Gastrocnemius medialis (tissue), 4 donors: Measurements from ENCODE around the gene ATXN2L. TPM values are rescaled to one million over a fixed set of nuclear protein-coding genes. Genes with fewer than 3 reads are reported as not detected.
A peak's percentile ranks its signal among the peaks of the same experiment; 100 is the strongest.

Experiments
- ATAC-seq, 2 donors: fragments of 150-250 bp; one replicate each; pipeline ENCODE4 v1.9.1; 2016
- DNase-seq, 2 donors: peaks; one replicate each; pipeline ENCODE4 v3.0.0-alpha.2; 2019
- H3K27ac ChIP-seq, 4 donors: fragments of 200-600 bp; sonication (generic); 1 replicate in 1 of 4; 2 replicates in 3 of 4; pipeline ENCODE4 v1.5.1; 2016 to 2018; ENCODE audit warnings: mild to moderate bottlenecking in 2 of 4, moderate library complexity in 1 of 4
- H3K27me3 ChIP-seq, 3 donors: fragments of 200-600 bp; sonication (generic) in 2 of 3; 1 replicate in 1 of 3; 2 replicates in 2 of 3; pipeline versions ENCODE4 v1.5.1 to v1.6.0; 2016 to 2019; ENCODE audit warnings: mild to moderate bottlenecking in 1 of 3, moderate library complexity in 1 of 3
- H3K36me3 ChIP-seq, 2 donors: fragments of 200-600 bp; sonication (generic) in 1 of 2; one replicate each; pipeline ENCODE4 v1.5.1; 2017 to 2018
- H3K4me1 ChIP-seq, 2 donors: fragments of 200-600 bp; sonication (generic) in 1 of 2; one replicate each; pipeline ENCODE4 v1.5.1; 2016 to 2017; ENCODE audit warnings: mild to moderate bottlenecking in 2 of 2
- H3K4me3 ChIP-seq, 4 donors: fragments of 200-600 bp; sonication (generic) in 3 of 4; 1 replicate in 1 of 4; 2 replicates in 3 of 4; pipeline ENCODE4 v1.5.1; 2016 to 2019; ENCODE audit warnings: mild to moderate bottlenecking in 2 of 4
- H3K9me3 ChIP-seq, 3 donors: fragments of 200-600 bp; sonication (generic) in 2 of 3; 1 replicate in 1 of 3; 2 replicates in 2 of 3; pipeline ENCODE4 v1.5.1; 2016 to 2019
- CTCF ChIP-seq, 5 experiments: fragments of 450-650 bp in 3 of 5; fragments of 200-600 bp in 2 of 5; sonication (generic) in 2 of 5; IDR thresholded peaks in 4 of 5; conservative IDR thresholded peaks in 1 of 5; 1 replicate in 4 of 5; 2 replicates in 1 of 5; pipeline ENCODE4 v1.5.1; 2016 to 2019; ENCODE audit warnings: antibody characterized with exemption in 5 of 5, mild to moderate bottlenecking in 3 of 5, moderate library complexity in 3 of 5
- POLR2A ChIP-seq, 2 donors: fragments of 450-650 bp; IDR thresholded peaks; one replicate each; pipeline ENCODE4 v1.6.1; 2017; ENCODE audit warnings: antibody characterized with exemption in 2 of 2, mild to moderate bottlenecking in 2 of 2, moderate library complexity in 2 of 2
- in situ Hi-C, 4 donors: fragments of 200-750 bp; cut with MboI; loops; one replicate each; pipeline versions ENCODE4 v1.15.0 to v1.8.0; 2017; ENCODE audit warnings: low sequenced_read_pairs in 4 of 4
- intact Hi-C: fragments of 100-400 bp; cut with DNase I; formaldehyde crosslinking; loops from one replicate; pipeline ENCODE4 v1.15.1; 2023; ENCODE audit warnings: low total_unique reads
- total RNA-seq, 4 donors: library from RNA; depleted of rRNA; stranded (reverse); fragments of >200 nt; gene quantifications; one replicate each; pipeline versions ENCODE4 v1.1.0 to v1.2.3, GENCODE V29; 2016

The ATXN2L gene
- total RNA-seq, 4 donors from 2014 or later: 24.0 to 68.6 (median 47.7) TPM

- peaks cover 0 to 37% of the 10 kb centered on the region in 2 donors for H3K36me3 ChIP-seq
- TF ChIP-seq POLR2A (IDR thresholded peaks at IDR 0.05): peak; percentile 79 to 84
- TF ChIP-seq CTCF (IDR thresholded peaks at IDR 0.05 in 4 of 5, conservative IDR thresholded peaks at IDR 0.05 in 1 of 5): peak in 4 of 5 experiments; percentile 41 to 45 (median 44)
- DNase-seq: peak; percentile 98
- H3K27ac ChIP-seq: peak overlapping the region; percentile 99 to 100 (median 100)
- H3K4me3 ChIP-seq: peak overlapping the region; percentile 89 to 99 (median 96)
- no peaks in the 10 kb centered on the region for H3K27me3 ChIP-seq
- intact Hi-C loops: loop anchor here (2.0 kb wide), 1 partner anchor 101 kb away; the partner anchor contains the start of gene RABEP2
- in situ Hi-C loops: loop anchor here in 3 of 4 donors (5.0 to 10.0 kb wide), 2 partner anchors 121 to 123 kb away; no protein-coding TSS in a partner anchor
- H3K9me3 ChIP-seq: no peaks in the 10 kb centered on the region
- peak; percentile 81 to 84 for ATAC-seq
- peaks cover 20% of the 10 kb centered on the region in 2 donors for H3K4me1 ChIP-seq
These were observed 1.3 kb downstream of the ATXN2L start for GRCh38 chr16:28823873-28824716.

DNA sequence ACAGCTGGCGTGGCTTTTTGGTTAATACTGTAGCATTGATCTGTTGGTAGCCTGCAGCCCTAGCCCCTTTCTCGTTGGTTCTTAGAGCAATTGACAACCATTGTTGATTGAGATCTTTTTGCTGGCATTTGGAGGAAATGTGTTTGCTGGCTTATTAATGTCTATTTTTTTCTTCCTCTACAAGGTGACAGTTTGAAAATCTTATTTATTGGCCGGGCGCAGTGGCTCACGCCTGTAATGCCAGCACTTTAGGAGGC, 1.8 kb downstream of the ATXN2L start:
- H3K4me1 ChIP-seq: peaks cover 20% of the 10 kb centered on the region in 2 donors
- H3K36me3 ChIP-seq: peaks cover 0 to 42% of the 10 kb centered on the region in 2 donors
- no peaks in the 10 kb centered on the region for H3K9me3 ChIP-seq
- H3K27me3 ChIP-seq: no peaks in the 10 kb centered on the region
- H3K4me3 ChIP-seq: peak overlapping the region; percentile 89 to 99 (median 96)
- intact Hi-C loops (no loop called here), in situ Hi-C loops (loop anchor here in 3 of 4 donors (5.0 to 10.0 kb wide), 2 partner anchors 120 to 123 kb away; no protein-coding TSS in a partner anchor)
- H3K27ac ChIP-seq: peak overlapping the region; percentile 99 to 100 (median 100)
- TF ChIP-seq CTCF (IDR thresholded peaks at IDR 0.05 in 4 of 5, conservative IDR thresholded peaks at IDR 0.05 in 1 of 5): no peak
- TF ChIP-seq POLR2A (IDR thresholded peaks at IDR 0.05): no peak
- ATAC-seq (no peak), DNase-seq (no peak)

- Histone ChIP-seq H3K4me1 (peaks cover 20% of the 10 kb centered on the region in 2 donors), H3K9me3 (no peaks in the 10 kb centered on the region), H3K27me3 (no peaks in the 10 kb centered on the region), H3K27ac (no peak overlapping the region), H3K36me3 (peaks cover 0 to 57% of the 10 kb centered on the region in 2 donors), H3K4me3 (no peak overlapping the region)
- intact Hi-C loops (no loop called here), in situ Hi-C loops (loop anchor here in 2 of 4 donors (10.0 to 25.0 kb wide), 2 partner anchors 119 to 289 kb away; partner anchors contain the start of gene NUPR1 (in 1 of the 2))
- TF ChIP-seq POLR2A (IDR thresholded peaks at IDR 0.05): no peak
- TF ChIP-seq CTCF (IDR thresholded peaks at IDR 0.05 in 4 of 5, conservative IDR thresholded peaks at IDR 0.05 in 1 of 5): no peak
- ATAC-seq (no peak), DNase-seq (no peak)
These were observed 3.3 kb downstream of the ATXN2L start for GRCh38 chr16:28826141-28826540.

DNA sequence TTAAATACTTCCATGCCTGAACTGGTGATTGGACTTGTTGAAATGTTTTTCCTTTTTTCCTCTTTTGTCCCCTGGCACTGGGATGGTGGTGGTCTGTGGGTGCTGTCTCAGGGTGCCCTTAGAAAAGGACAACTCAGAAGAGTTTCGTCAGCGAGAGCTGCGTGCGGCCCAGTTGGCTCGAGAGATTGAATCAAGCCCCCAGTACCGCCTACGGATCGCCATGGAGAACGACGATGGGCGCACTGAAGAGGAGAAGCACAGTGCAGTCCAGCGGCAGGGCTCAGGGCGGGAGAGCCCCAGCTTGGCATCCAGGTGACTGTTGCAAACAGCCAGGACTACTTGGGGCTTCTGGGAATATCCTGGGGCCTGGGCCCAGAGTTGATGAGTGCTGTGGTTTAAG, 6.9 kb downstream of the ATXN2L start:
- H3K9me3 ChIP-seq: no peaks in the 10 kb centered on the region
- intact Hi-C loops (no loop called here), in situ Hi-C loops (loop anchor here in 2 of 4 donors (10.0 to 25.0 kb wide), 2 partner anchors 115 to 292 kb away; partner anchors contain the start of gene NUPR1 (in 1 of the 2))
- peaks cover 7 to 12% of the 10 kb centered on the region in 2 donors for H3K4me1 ChIP-seq
- peaks cover 0 to 93% of the 10 kb centered on the region in 2 donors for H3K36me3 ChIP-seq
- no peak overlapping the region for H3K27ac ChIP-seq
- no peak overlapping the region for H3K4me3 ChIP-seq
- H3K27me3 ChIP-seq: no peaks in the 10 kb centered on the region
- TF ChIP-seq POLR2A (IDR thresholded peaks at IDR 0.05) (no peak), CTCF (IDR thresholded peaks at IDR 0.05 in 4 of 5, conservative IDR thresholded peaks at IDR 0.05 in 1 of 5) (no peak)
- ATAC-seq: no peak
- no peak for DNase-seq
